GM12873 (cell line): ENCODE data around the gene BATF3.

Source experiments
- CTCF ChIP-seq: IDR thresholded peaks from 2 replicates; pipeline ENCODE4 v1.5.1; 2012; ENCODE audit warnings: low read depth, mild to moderate bottlenecking, moderate library complexity, low read length, control low read depth; ENCODE audit not compliant: insufficient read depth; ENCODE audit errors: missing control alignments

Gene BATF3

GRCh38 chr1:212728606-212729005 lies 29.0 kb upstream of the BATF3 start:
- no peak for TF ChIP-seq CTCF

- TF ChIP-seq CTCF: no peak
These were observed 27.9 kb upstream of the BATF3 start for GRCh38 chr1:212727386-212728181.

GRCh38 chr1:212722270-212722957 lies 22.8 kb upstream of the BATF3 start:
- no peak for TF ChIP-seq CTCF

- TF ChIP-seq CTCF: no peak
These were observed 22.0 kb upstream of the BATF3 start for GRCh38 chr1:212721388-212722247.

GRCh38 chr1:212719633-212720032 lies 20.0 kb upstream of the BATF3 start:
- TF ChIP-seq CTCF: no peak

GRCh38 chr1:212718499-212718898 lies 18.9 kb upstream of the BATF3 start:
- TF ChIP-seq CTCF: no peak

- no peak for TF ChIP-seq CTCF
These were observed 16.5 kb upstream of the BATF3 start for GRCh38 chr1:212716161-212716560.
